ENCODE measurements around the gene MREG.

MREG gene

GRCh38 chr2:216034065-216034464 is 20.7 kb upstream of the MREG start:
- peak; percentile 93 for TF ChIP-seq CTCF (conservative IDR thresholded peaks at IDR 0.05; ENCODE audit: low read depth, low read length)
- DNase-seq (ENCODE audit: low read depth), result peak; percentile 91
- H3K4me3 ChIP-seq (ENCODE audit: low read depth, low read length), result no peak overlapping the region

- TF ChIP-seq CTCF (conservative IDR thresholded peaks at IDR 0.05; ENCODE audit: low read depth, low read length), result no peak
- DNase-seq (ENCODE audit: low read depth), result no peak
- H3K4me3 ChIP-seq (ENCODE audit: low read depth, low read length), result no peak overlapping the region
Observed at GRCh38 chr2:216033403-216033802, 20.1 kb upstream of the MREG start.

- H3K4me3 ChIP-seq (ENCODE audit: low read depth, low read length), result no peak overlapping the region
- DNase-seq (ENCODE audit: low read depth), result peak; percentile 75
- no peak for TF ChIP-seq CTCF (conservative IDR thresholded peaks at IDR 0.05; ENCODE audit: low read depth, low read length)
Observed at GRCh38 chr2:216031960-216032689, 18.8 kb upstream of the MREG start.

GRCh38 chr2:216030216-216030615 is 16.9 kb upstream of the MREG start:
- DNase-seq (ENCODE audit: low read depth), result no peak
- no peak overlapping the region for H3K4me3 ChIP-seq (ENCODE audit: low read depth, low read length)
- no peak for TF ChIP-seq CTCF (conservative IDR thresholded peaks at IDR 0.05; ENCODE audit: low read depth, low read length)

- no peak overlapping the region for H3K4me3 ChIP-seq (ENCODE audit: low read depth, low read length)
- DNase-seq (ENCODE audit: low read depth), result peak; percentile 42
- no peak for TF ChIP-seq CTCF (conservative IDR thresholded peaks at IDR 0.05; ENCODE audit: low read depth, low read length)
Observed at GRCh38 chr2:216029416-216030129, 16.2 kb upstream of the MREG start.

- no peak overlapping the region for H3K4me3 ChIP-seq (ENCODE audit: low read depth, low read length)
- no peak for DNase-seq (ENCODE audit: low read depth)
- TF ChIP-seq CTCF (conservative IDR thresholded peaks at IDR 0.05; ENCODE audit: low read depth, low read length), result no peak
Observed at GRCh38 chr2:216024779-216025336, 11.5 kb upstream of the MREG start.

All from choroid plexus epithelial cell (primary cell).